ENCODE data around the gene IMPG1.

DNA sequence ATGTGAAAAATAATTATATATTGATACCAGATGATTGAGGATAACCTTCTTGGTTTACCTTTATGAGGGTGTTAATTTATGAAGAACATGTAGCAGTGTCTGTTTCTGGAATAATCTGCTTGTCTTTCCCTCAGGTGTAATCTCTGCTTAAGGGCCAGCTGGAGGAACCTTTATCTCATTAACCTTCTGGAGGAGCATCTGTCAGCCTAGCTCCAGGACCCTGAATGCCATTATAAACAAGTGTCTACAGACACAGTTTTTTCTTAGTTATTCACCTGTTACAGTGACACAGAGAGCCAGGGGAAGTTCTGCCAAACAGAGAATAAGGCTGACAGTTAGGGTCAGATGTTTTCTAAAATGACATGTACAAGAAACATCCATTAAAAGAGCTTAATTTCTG, at the start of gene IMPG1:
- no peak for TF ChIP-seq CTCF (IDR thresholded peaks at IDR 0.05)
- no peak for TF ChIP-seq POLR2A (IDR thresholded peaks at IDR 0.05)
